Neuron (in vitro differentiated cells): ENCODE results near the gene KMT2B.

Experiments used
- H2AFZ ChIP-seq: one replicate; pipeline ENCODE4 v1.6.1; 2013; ENCODE audit warnings: low read depth, mild to moderate bottlenecking, inconsistent platforms, low read length, moderate library complexity
- H3K27me3 ChIP-seq: one replicate; pipeline ENCODE4 v1.6.1; 2013; ENCODE audit warnings: low read length; ENCODE audit not compliant: insufficient read depth
- H3K36me3 ChIP-seq: one replicate; pipeline ENCODE4 v1.6.1; 2013; ENCODE audit warnings: low read length; ENCODE audit not compliant: insufficient read depth
- H3K4me1 ChIP-seq: one replicate; pipeline ENCODE4 v1.6.1; 2013; ENCODE audit warnings: low read length; ENCODE audit not compliant: insufficient read depth
- H3K4me3 ChIP-seq: 2 replicates; pipeline ENCODE4 v1.5.1; 2013; ENCODE audit warnings: mild to moderate bottlenecking, low read length, moderate library complexity
- H3K9me3 ChIP-seq: one replicate; pipeline ENCODE4 v1.6.1; 2013; ENCODE audit warnings: low read length

Gene KMT2B

DNA sequence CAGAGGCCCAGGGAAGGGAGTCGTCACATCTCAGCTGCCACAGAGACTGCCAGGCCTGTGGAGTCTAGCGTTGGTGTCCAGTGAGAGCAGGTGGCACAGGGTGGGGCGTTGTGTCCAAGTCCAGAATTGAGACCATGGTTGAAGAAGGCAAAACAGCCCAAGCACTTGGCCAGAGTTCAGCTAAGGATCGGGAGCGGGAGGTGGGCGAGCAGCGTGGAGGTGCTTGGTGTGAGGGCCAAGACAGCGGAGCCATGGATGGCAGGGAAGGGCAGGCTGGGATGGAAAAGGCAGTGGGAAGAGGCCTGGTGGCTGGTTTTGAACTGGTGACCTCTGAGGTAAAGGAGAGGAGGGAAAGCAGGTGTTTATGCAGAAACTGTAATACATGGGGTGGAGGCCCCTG is 16.5 kb downstream of the KMT2B start:
- Histone ChIP-seq H3K4me3 (no peak overlapping the region), H2AFZ (no peak overlapping the region), H3K36me3 (peaks cover 80% of the 10 kb centered on the region), H3K4me1 (no peaks in the 10 kb centered on the region), H3K9me3 (no peaks in the 10 kb centered on the region), H3K27me3 (no peaks in the 10 kb centered on the region)

DNA sequence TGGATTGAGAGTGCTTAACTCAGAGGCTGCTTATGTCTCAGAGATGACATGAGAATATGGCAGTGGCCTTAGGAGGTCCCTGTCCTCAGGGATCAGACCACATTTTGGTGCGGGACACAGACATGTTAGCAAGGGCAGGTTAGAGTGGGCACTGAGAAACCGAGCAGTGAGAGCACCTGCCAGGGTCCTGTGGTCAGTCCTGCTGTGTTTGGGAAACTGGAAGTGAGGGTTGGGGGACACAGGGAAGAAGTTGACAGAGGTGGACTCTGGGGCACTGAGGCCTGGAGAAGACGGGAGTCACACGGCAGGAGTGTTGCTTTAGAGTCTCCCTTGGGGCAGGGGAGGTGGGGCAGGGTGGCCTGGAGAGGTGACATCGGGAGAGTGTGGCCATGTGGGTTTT is 17.1 kb downstream of the KMT2B start:
- no peak overlapping the region for H2AFZ ChIP-seq
- no peaks in the 10 kb centered on the region for H3K9me3 ChIP-seq
- peaks cover 4% of the 10 kb centered on the region for H3K4me1 ChIP-seq
- H3K27me3 ChIP-seq: no peaks in the 10 kb centered on the region
- H3K4me3 ChIP-seq: no peak overlapping the region
- H3K36me3 ChIP-seq: peaks cover 74% of the 10 kb centered on the region

DNA sequence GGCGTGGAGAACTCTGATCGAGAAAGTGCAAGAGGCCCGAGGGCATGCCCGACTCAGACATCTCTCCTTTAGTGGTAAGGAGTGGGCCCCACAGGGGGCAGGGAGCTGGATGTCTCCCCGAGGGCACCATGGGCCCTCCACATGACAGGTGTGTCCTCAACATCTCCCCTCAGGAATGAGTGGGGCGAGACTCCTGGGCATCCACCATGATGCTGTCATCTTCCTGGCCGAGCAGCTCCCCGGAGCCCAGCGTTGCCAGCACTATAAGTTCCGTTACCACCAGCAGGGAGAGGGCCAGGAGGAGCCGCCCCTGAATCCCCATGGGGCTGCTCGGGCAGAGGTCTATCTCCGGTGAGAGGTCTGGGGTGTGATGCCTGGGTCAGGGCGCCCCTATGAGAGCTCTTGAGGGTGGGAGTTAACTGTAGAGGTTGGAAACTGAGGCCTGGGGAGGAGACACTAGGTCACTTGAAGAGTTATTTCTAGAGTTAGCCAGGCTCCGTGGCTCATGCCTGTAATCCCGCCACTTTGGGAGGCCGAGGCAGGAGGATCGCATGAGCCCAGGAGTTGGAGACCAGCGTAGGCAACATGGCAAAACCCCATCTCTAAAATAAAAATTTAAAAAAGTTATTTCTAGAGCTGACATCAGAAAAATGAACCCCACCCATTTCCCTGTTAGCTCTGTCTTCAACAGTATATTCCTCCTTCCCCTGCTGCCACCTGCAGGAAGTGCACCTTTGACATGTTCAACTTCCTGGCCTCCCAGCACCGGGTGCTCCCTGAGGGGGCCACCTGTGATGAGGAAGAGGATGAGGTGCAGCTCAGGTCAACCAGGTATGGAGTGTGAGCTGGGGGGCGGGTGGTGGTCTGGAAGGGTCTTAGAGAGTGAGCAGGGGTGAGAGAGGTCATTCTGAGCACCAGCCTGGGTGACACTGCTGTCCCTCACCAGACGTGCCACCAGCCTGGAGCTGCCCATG is 19.4 kb downstream of the KMT2B start:
- H3K36me3 ChIP-seq: peaks cover 52% of the 10 kb centered on the region
- H3K9me3 ChIP-seq: no peaks in the 10 kb centered on the region
- H3K27me3 ChIP-seq: no peaks in the 10 kb centered on the region
- H3K4me1 ChIP-seq: peaks cover 5% of the 10 kb centered on the region
- H3K4me3 ChIP-seq: no peak overlapping the region
- H2AFZ ChIP-seq: no peak overlapping the region

DNA sequence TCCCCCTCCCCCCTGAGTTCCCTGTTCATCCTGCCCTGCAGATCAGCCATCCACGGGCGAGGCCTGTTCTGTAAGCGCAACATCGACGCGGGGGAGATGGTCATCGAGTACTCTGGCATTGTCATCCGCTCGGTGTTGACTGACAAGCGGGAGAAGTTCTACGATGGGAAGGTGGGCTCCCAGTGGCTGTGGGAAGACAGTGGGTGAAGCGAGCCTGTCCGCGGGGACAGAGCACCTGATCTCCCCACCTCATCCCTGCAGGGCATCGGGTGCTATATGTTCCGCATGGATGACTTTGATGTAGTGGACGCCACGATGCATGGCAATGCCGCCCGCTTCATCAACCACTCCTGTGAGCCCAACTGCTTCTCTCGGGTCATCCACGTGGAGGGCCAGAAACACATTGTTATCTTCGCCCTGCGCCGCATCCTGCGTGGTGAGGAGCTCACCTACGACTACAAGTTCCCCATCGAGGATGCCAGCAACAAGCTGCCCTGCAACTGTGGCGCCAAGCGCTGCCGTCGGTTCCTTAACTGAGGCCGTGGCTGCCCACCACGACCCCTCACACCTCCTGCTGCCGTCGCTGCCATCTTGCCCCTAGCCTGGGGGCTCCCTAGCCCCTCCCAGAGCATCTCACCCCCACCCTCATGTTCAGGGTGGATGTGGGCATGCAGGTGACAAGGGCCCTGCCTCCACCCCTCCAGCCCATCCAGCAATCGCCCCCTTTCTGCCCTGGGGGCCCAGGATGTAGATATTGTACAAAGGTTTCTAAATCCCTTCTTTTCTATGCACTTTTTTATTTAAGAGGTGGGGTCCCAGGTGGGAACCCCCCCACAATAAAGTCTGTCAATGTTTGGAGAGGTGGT is 20.5 kb downstream of the KMT2B start:
- H2AFZ ChIP-seq: no peak overlapping the region
- no peak overlapping the region for H3K4me3 ChIP-seq
- no peaks in the 10 kb centered on the region for H3K9me3 ChIP-seq
- H3K36me3 ChIP-seq: peaks cover 50% of the 10 kb centered on the region
- H3K4me1 ChIP-seq: peaks cover 5% of the 10 kb centered on the region
- H3K27me3 ChIP-seq: no peaks in the 10 kb centered on the region

DNA sequence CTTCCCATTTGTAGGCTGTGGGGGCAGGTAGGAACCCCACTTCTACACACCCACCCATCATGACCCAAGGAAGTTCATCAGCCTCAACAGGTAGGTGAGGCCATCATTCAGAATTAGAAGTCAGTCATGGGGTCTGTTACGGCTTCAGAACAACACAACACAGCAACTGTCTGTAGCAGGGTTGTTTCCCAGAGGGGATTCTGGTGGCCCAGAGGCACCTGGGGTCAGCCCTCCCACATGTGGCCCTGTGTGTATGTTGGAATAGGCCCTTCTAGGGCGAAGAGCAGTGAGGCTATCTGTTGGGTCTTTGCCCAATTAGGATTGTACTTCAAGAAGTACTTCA is 21.1 kb downstream of the KMT2B start:
- H3K4me3 ChIP-seq: no peak overlapping the region
- peaks cover 5% of the 10 kb centered on the region for H3K4me1 ChIP-seq
- H3K9me3 ChIP-seq: no peaks in the 10 kb centered on the region
- no peaks in the 10 kb centered on the region for H3K27me3 ChIP-seq
- peaks cover 44% of the 10 kb centered on the region for H3K36me3 ChIP-seq
- H2AFZ ChIP-seq: no peak overlapping the region

DNA sequence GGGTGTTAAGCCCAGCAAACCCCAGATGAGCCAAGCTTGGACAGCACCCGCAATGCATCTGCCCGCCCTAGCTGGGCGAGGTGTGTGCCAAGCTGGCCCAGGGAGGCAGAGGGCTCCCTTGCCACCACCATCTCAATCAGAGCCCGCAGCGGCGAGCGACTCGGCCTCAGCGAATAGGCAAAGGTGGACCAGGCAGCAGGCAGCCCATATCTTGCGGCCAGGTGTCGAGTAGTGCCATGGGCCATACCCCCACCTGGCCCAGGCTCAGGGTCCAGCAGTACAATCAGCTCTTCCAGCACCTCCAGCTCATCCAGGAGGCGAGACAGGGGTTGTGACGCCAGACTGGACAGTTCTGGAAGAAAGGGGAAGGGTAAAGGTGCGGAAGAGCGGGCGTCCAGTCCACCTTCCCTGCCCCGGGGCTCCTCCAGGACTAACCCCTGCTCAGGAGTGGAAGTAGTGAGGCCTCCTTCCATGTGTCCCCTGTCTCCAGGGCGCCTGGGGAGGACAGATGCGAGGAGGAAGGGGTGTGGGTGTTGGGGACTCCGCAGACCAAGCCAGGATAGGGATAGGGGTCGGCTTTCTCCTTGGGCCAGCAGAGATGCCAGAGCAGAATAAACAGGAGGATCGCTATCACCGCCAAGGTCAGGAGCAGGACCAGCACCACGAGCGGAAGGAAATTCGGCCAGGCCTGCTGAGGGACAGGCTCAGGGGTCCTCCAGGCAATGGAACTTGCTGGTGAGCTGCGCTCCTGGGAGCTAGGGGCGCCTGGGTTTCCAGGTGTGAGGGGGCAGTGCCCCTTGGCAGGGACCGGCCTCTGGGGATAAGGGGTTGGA is 21.7 kb downstream of the KMT2B start:
- peaks cover 11% of the 10 kb centered on the region for H3K4me1 ChIP-seq
- H3K9me3 ChIP-seq: no peaks in the 10 kb centered on the region
- H3K27me3 ChIP-seq: no peaks in the 10 kb centered on the region
- no peak overlapping the region for H2AFZ ChIP-seq
- peaks cover 38% of the 10 kb centered on the region for H3K36me3 ChIP-seq
- peak overlapping the region; percentile 63 for H3K4me3 ChIP-seq

DNA sequence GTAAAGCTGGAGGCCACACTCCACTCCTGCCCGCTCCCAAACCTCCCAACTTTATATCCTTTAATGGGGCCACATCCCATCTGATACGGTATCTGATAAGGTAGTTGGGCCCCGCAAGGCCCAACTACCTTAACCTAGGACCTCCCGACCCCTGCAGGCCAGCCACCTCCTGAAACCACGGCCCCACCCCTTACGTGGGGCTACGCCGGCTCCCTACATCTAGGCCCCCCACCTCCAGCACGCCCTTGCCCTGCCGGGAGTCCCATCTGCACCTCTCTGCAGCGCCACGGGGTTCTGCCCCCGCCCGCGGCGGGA is 22.3 kb downstream of the KMT2B start:
- Histone ChIP-seq H3K4me3 (peak overlapping the region; percentile 63), H2AFZ (no peak overlapping the region), H3K36me3 (peaks cover 33% of the 10 kb centered on the region), H3K9me3 (no peaks in the 10 kb centered on the region), H3K27me3 (no peaks in the 10 kb centered on the region), H3K4me1 (peaks cover 13% of the 10 kb centered on the region)

DNA sequence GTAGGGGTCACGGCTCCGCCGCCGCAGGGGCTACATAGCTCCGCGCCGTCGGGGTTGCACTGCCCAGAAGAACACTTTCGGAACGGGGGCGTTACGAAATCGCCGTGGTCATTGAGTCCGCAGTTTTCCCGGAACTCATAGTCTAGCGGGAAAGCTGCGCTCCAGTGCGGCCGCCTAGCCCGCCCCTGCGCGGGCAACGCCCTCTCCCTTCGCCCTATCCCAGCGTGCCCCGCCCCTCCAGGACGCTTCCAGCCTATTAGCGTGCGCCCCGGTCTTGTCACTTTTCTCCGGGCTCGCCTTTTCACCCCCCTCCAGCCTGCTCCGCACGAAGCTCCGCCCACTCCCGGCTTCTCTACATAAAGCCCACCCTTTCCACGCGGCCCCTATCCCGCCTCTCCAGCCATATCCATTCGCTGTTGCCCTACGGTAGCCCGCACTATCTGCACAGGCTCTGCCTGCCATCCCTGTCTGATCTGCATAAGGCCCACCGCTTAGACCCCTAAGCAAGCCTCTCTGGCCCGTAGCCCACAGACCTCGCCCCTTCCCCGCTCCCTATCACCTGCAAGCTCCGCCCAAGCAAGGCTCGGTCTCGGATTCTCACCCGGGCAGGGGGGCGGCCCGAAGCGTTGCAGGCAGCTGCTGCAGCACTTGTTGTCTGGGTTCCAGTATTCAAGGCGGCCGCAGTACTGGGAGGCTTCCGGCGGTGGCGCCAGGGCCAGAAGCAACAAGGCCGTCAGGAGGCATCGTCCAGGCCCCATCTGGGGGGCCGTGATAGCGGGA is 22.8 kb downstream of the KMT2B start:
- Histone ChIP-seq H3K4me3 (peak overlapping the region; percentile 63), H3K36me3 (peaks cover 29% of the 10 kb centered on the region), H2AFZ (peak overlapping the region; percentile 1), H3K4me1 (peaks cover 13% of the 10 kb centered on the region), H3K9me3 (no peaks in the 10 kb centered on the region), H3K27me3 (no peaks in the 10 kb centered on the region)

DNA sequence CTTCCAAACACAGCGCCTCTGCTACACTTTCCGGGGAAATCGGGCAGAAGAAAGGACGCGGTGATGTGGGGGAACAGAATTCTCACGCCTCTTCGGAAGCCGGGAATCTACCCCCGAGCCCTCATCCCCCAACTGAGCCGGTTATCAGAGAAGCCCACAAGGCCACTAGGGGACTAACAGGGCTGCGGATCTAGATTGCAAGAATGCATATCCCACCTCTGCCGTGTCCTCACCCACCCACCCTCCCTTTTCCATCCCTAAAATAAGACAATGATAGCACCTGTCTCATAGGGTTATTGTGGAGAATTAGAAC is 23.4 kb downstream of the KMT2B start:
- H3K4me1 ChIP-seq: peaks cover 17% of the 10 kb centered on the region
- H3K4me3 ChIP-seq: peak overlapping the region; percentile 38

DNA sequence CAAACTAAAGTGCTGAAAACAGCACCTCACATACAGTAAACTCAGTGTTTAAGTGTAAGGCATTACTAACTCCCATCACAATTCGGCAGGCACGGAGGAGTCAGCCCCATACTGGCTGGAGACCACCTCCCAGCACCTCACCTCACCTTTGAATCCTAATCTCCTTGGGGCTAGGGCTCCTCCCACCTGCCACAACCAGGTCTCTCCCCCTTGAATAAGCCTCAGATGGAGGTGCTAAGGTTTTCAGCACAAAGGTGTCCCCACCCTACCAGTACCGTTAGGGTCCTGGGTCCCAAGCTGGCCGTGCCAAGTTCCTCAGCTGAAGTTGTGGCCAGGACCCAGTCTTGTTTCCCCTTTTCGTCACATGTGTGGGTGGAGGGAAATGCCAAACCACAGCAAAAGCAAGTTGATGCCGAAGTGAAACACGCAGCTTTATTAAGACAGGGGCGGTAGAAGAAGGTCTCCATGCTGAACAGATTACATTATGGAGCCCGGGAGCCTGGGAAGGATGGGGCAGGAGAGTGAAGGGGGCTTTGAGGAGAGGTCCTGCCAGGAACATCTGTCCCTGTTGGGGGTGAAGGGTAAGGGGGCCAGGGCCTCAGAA is 24.4 kb downstream of the KMT2B start, which contains the start of gene IGFLR1:
TSS of gene IGFLR1 (minus strand) at position 332 of the 604 bp plus-strand sequence. CDS start 1,272 bp downstream, outside the sequence.
- Histone ChIP-seq H3K27me3 (no peaks in the 10 kb centered on the region), H3K36me3 (peaks cover 20% of the 10 kb centered on the region), H2AFZ (no peak within 1 kb of the TSS), H3K4me3 (peak within 1 kb of the TSS; percentile 38), H3K9me3 (no peaks in the 10 kb centered on the region), H3K4me1 (peaks cover 22% of the 10 kb centered on the region)

More for the DNA sequence above, 23.4 kb downstream of the KMT2B start:
- Histone ChIP-seq H3K9me3 (no peaks in the 10 kb centered on the region), H3K27me3 (no peaks in the 10 kb centered on the region), H3K36me3 (peaks cover 28% of the 10 kb centered on the region), H2AFZ (peak overlapping the region; percentile 1)

DNA sequence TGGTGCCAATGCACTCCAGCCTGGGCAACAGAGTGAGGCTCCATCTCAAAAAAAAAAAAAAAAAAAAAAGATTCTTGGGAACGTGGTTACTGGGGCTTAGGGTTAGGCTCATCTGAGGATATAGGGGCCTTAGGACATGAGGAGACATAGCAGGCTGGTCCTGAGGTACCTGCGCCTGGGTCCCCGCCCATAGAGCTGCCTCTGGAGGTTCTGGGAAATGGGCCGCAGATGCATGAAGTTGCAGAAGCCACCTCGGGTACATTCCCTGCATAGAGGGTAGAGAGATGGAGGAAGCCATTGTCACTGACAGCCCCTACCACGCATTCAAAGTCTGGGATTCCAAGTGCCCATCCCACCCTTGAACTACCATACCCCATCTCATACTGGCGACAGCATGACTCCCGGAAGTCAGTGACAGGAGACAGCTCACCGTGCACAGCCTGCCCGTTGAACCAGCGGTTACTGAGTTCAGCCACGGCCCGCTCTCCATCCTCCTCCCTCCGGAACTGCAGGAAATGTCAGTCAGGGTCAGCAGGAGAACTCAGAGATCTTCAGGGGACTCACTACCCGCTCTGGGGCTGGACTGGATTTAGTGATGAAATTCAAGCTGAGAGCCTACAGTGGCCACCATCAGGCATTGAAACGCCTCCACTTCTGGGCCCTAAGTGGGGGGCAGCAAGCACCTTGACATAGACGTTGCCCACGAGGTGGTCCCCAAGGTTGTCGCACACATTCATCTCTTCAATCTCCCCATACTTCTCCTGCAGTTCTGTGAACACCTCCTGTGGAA is 26.0 kb downstream of the KMT2B start:
- Histone ChIP-seq H3K9me3 (no peaks in the 10 kb centered on the region), H3K27me3 (no peaks in the 10 kb centered on the region), H2AFZ (no peak overlapping the region), H3K4me1 (peaks cover 26% of the 10 kb centered on the region), H3K36me3 (peaks cover 5% of the 10 kb centered on the region), H3K4me3 (peak overlapping the region; percentile 87)
